ENCODE results near the gene SLC30A7.

DNA sequence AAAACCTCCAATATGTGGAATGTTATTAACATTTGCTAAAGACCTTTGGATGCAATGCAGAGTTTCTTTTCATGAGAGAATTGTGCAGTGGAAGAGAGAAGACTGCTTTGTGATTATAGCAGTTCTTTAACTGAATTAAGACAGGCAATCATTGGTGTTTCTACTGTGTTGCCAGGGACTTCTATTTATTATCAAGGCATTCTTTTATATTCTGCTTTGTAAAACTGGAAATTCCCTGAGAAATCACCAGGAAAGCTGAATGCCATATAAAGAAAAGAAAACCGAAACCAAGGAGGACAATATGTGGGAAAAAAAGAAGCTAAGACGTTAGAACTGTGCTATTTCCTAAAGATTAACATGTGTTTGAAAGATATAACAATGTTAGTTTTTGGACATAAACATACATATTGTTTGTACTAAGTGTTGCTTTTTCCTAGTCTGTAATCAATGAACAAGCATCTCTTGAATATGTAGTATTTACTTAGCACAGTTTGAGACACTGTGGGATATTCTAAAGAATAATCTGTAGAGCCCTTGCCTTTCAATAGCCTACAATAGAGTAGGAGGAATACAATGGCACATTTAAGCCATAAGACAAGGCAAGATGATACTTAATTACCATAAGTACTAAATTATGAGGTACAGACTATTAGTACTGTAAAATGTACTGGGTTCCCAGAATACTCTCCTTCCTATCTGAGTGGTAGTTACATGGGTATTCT lies 48.4 kb upstream of the SLC30A7 start:
- no peak for TF ChIP-seq TAF1 (IDR thresholded peaks at IDR 0.05; ENCODE audit: borderline replicate concordance, insufficient read depth, low read length)
- TF ChIP-seq, protein P1, sequence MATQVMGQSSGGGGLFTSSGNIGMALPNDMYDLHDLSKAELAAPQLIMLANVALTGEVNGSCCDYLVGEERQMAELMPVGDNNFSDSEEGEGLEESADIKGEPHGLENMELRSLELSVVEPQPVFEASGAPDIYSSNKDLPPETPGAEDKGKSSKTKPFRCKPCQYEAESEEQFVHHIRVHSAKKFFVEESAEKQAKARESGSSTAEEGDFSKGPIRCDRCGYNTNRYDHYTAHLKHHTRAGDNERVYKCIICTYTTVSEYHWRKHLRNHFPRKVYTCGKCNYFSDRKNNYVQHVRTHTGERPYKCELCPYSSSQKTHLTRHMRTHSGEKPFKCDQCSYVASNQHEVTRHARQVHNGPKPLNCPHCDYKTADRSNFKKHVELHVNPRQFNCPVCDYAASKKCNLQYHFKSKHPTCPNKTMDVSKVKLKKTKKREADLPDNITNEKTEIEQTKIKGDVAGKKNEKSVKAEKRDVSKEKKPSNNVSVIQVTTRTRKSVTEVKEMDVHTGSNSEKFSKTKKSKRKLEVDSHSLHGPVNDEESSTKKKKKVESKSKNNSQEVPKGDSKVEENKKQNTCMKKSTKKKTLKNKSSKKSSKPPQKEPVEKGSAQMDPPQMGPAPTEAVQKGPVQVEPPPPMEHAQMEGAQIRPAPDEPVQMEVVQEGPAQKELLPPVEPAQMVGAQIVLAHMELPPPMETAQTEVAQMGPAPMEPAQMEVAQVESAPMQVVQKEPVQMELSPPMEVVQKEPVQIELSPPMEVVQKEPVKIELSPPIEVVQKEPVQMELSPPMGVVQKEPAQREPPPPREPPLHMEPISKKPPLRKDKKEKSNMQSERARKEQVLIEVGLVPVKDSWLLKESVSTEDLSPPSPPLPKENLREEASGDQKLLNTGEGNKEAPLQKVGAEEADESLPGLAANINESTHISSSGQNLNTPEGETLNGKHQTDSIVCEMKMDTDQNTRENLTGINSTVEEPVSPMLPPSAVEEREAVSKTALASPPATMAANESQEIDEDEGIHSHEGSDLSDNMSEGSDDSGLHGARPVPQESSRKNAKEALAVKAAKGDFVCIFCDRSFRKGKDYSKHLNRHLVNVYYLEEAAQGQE (IDR thresholded peaks at IDR 0.05; ENCODE audit: insufficient read depth in 1 of 2, low read depth in 2 of 2, low read length in 2 of 2) = no peak

Measured in PFSK-1 (cell line).